DND-41 (cell line): Measurements from ENCODE around the gene KCNN3.

Experiments used
- ATAC-seq: fragments of 200-7000 bp; cut with Tn5 transposase; 3 replicates; pipeline ENCODE4 v1.9.1; 2021; ENCODE audit warnings: low read depth; ENCODE audit not compliant: insufficient read depth
- DNase-seq: peaks from one replicate; pipeline ENCODE4 v3.0.0-alpha.2; 2020
- H2AFZ ChIP-seq: 2 replicates; pipeline ENCODE4 v1.6.0; 2012; ENCODE audit warnings: low read depth, low read length
- H3K27ac ChIP-seq: 2 replicates; pipeline ENCODE4 v1.5.1; 2012; ENCODE audit warnings: low read length, inconsistent platforms
- H3K27me3 ChIP-seq: fragments of 200-600 bp; sonication (generic); 2 replicates; pipeline ENCODE4 v1.6.0; 2012; ENCODE audit warnings: low read length, mild to moderate bottlenecking, inconsistent platforms; ENCODE audit not compliant: insufficient read depth, poor library complexity
- H3K36me3 ChIP-seq: 2 replicates; pipeline ENCODE4 v1.5.1; 2012; ENCODE audit warnings: low read length, inconsistent platforms; ENCODE audit not compliant: insufficient read depth
- H3K4me1 ChIP-seq: 2 replicates; pipeline ENCODE4 v1.5.1; 2012; ENCODE audit warnings: mild to moderate bottlenecking, low read length; ENCODE audit not compliant: insufficient read depth
- H3K4me2 ChIP-seq: 2 replicates; pipeline ENCODE4 v1.6.0; 2012; ENCODE audit warnings: mild to moderate bottlenecking, moderate library complexity, low read length, inconsistent platforms; ENCODE audit not compliant: insufficient read depth
- H3K4me3 ChIP-seq, 2 experiments: fragments of 200-600 bp in 1 of 2; shearing (Covaris generic) in 1 of 2; 2 replicates each; pipeline ENCODE4 v1.5.1; 2012 to 2016; ENCODE audit warnings: inconsistent platforms in 2 of 2, low read length in 2 of 2, mild to moderate bottlenecking in 2 of 2, low read depth in 1 of 2, moderate library complexity in 1 of 2
- H3K79me2 ChIP-seq: 2 replicates; pipeline ENCODE4 v1.6.0; 2012; ENCODE audit warnings: low read length, inconsistent platforms; ENCODE audit not compliant: insufficient read depth
- H3K9ac ChIP-seq: 2 replicates; pipeline ENCODE4 v1.6.0; 2012; ENCODE audit warnings: low read depth, mild to moderate bottlenecking, inconsistent platforms, low read length, moderate library complexity
- H3K9me3 ChIP-seq: 2 replicates; pipeline ENCODE4 v1.5.1; 2012; ENCODE audit warnings: low read length, moderate library complexity, mild to moderate bottlenecking, inconsistent platforms; ENCODE audit not compliant: insufficient read depth, severe bottlenecking
- H4K20me1 ChIP-seq: 2 replicates; pipeline ENCODE4 v1.6.0; 2012; ENCODE audit warnings: low read length; ENCODE audit not compliant: insufficient read depth
- EZH2 ChIP-seq: IDR thresholded peaks from 3 replicates; pipeline ENCODE4 v1.6.1; 2012; ENCODE audit warnings: borderline replicate concordance, low read depth, mild to moderate bottlenecking, moderate library complexity, low read length, inconsistent platforms; ENCODE audit not compliant: severe bottlenecking
- TF ChIP-seq, protein P1 (sequence below): IDR thresholded peaks from 2 replicates; pipeline ENCODE4 v1.5.1; 2012; ENCODE audit warnings: borderline replicate concordance, low read length, moderate library complexity, mild to moderate bottlenecking; ENCODE audit not compliant: poor library complexity, severe bottlenecking; ENCODE audit errors: extremely low read depth

Gene KCNN3

DNA sequence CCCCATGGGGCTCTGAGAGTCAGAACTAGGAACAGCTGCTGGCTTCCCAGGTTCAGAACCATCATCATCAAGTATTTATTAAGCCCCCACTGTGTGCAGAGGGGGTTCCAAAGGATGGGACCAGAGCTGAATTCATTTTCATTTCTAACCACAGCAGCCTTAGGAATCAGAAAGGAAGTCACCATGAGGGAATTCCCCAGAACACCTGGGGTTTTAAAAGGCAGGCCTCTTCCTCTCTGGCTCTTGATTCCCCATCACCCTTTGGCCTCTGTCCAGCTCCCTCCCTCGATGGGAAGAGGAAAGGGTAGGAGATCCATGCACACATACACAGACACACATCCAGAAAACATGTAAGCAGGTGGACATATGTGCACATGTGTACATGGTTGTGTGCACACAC is 1.3 kb upstream of the KCNN3 start:
- Histone ChIP-seq H3K9me3 (no peaks in the 10 kb centered on the region), H3K27ac (no peak overlapping the region), H3K9ac (no peak overlapping the region), H3K4me1 (no peaks in the 10 kb centered on the region), H2AFZ (no peak overlapping the region), H3K4me3 (no peak overlapping the region), H4K20me1 (no peaks in the 10 kb centered on the region), H3K27me3 (no peaks in the 10 kb centered on the region), H3K36me3 (no peaks in the 10 kb centered on the region), H3K4me2 (no peak overlapping the region), H3K79me2 (no peaks in the 10 kb centered on the region)
- TF ChIP-seq EZH2 = no peak
- TF ChIP-seq, protein P1, sequence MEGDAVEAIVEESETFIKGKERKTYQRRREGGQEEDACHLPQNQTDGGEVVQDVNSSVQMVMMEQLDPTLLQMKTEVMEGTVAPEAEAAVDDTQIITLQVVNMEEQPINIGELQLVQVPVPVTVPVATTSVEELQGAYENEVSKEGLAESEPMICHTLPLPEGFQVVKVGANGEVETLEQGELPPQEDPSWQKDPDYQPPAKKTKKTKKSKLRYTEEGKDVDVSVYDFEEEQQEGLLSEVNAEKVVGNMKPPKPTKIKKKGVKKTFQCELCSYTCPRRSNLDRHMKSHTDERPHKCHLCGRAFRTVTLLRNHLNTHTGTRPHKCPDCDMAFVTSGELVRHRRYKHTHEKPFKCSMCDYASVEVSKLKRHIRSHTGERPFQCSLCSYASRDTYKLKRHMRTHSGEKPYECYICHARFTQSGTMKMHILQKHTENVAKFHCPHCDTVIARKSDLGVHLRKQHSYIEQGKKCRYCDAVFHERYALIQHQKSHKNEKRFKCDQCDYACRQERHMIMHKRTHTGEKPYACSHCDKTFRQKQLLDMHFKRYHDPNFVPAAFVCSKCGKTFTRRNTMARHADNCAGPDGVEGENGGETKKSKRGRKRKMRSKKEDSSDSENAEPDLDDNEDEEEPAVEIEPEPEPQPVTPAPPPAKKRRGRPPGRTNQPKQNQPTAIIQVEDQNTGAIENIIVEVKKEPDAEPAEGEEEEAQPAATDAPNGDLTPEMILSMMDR = no peak
- DNase-seq (no peak), ATAC-seq (no peak)

DNA sequence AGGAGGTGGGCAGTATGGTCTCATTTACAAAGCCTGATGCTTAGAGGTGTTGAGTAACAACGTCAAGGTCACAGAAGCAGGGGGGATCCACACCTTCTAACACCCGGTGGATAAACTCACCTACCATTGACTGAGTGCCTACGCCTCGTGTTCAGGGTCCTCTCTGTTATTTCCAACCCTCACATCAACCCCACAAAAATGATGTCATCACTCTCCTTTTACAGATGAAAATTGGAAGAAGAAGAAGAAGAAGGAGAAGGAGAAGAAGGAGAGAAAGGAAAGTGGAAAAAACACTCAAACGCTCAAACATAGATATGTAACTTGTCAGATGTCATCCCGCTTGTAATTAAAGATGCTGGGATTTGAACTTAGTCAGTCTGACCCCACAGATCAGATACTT is 653 bp upstream of the KCNN3 start:
- Histone ChIP-seq H3K79me2 (no peaks in the 10 kb centered on the region), H3K4me1 (no peaks in the 10 kb centered on the region), H3K9ac (no peak overlapping the region), H3K36me3 (no peaks in the 10 kb centered on the region), H2AFZ (no peak overlapping the region), H3K27me3 (no peaks in the 10 kb centered on the region), H4K20me1 (no peaks in the 10 kb centered on the region), H3K4me2 (no peak overlapping the region), H3K9me3 (no peaks in the 10 kb centered on the region), H3K4me3 (no peak overlapping the region), H3K27ac (no peak overlapping the region)
- TF ChIP-seq EZH2 = no peak
- TF ChIP-seq, protein P1 = no peak
- ATAC-seq = no peak
- DNase-seq = no peak

DNA sequence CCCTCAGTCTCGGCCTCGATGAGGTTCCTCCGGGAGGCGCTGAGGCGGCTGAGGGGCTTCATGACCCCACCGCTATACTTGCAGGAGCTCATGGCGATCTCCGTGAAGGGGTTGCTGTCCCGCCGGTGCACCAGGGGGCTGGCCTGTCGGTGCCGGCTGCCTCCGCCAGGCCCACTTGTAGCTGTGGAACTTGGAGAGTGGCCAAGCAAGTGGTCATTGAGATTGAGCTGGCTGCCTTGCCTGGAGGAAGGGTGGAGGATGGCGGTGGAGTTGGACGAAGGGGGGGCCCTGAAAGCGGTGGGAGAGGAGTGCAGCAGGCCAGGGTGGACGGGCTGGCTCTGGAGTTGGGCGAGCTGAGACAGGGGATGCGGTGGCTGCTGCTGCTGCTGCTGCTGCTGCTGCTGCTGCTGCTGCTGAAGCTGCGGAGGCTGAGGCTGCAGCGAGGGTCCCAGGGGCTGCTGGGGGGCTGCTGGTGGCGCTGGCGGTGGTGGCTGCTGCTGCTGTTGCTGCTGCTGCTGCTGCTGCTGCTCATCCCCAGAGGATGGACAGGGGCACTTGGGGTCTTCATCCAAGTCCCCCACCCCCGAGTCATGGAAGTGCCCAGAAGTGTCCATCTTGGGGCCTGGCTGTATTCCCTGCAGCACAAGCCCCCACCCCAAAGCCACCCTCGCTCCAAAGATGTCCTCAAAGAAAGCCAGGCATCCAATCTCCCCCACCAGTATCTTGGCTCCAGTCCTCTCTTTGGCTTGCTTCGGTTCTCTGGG is 548 bp downstream of the KCNN3 start:
- Histone ChIP-seq H3K27ac (no peak overlapping the region), H3K9me3 (no peaks in the 10 kb centered on the region), H3K9ac (no peak overlapping the region), H3K79me2 (no peaks in the 10 kb centered on the region), H2AFZ (no peak overlapping the region), H3K27me3 (peaks cover under 1% of the 10 kb centered on the region), H3K4me2 (no peak overlapping the region), H3K4me1 (no peaks in the 10 kb centered on the region), H3K36me3 (no peaks in the 10 kb centered on the region), H4K20me1 (no peaks in the 10 kb centered on the region), H3K4me3 (no peak overlapping the region)
- TF ChIP-seq, protein P1 = no peak
- TF ChIP-seq EZH2 = no peak
- no peak for ATAC-seq
- DNase-seq = no peak
